22Rv1 (cell line): ENCODE measurements around the gene PPRC1.

Source experiments
- H3K27ac ChIP-seq: fragments of 450-650 bp; 2 replicates; pipeline ENCODE4 v1.5.1; 2017
- ZFX ChIP-seq: fragments of 450-650 bp; IDR thresholded peaks from 2 replicates; pipeline ENCODE4 v1.6.1; 2017; ENCODE audit warnings: antibody characterized with exemption, borderline replicate concordance
- TF ChIP-seq, protein P1 (sequence below): fragments of 450-650 bp; IDR thresholded peaks from 2 replicates; pipeline ENCODE4 v1.5.1; 2017; ENCODE audit warnings: mild to moderate bottlenecking

Gene PPRC1

DNA sequence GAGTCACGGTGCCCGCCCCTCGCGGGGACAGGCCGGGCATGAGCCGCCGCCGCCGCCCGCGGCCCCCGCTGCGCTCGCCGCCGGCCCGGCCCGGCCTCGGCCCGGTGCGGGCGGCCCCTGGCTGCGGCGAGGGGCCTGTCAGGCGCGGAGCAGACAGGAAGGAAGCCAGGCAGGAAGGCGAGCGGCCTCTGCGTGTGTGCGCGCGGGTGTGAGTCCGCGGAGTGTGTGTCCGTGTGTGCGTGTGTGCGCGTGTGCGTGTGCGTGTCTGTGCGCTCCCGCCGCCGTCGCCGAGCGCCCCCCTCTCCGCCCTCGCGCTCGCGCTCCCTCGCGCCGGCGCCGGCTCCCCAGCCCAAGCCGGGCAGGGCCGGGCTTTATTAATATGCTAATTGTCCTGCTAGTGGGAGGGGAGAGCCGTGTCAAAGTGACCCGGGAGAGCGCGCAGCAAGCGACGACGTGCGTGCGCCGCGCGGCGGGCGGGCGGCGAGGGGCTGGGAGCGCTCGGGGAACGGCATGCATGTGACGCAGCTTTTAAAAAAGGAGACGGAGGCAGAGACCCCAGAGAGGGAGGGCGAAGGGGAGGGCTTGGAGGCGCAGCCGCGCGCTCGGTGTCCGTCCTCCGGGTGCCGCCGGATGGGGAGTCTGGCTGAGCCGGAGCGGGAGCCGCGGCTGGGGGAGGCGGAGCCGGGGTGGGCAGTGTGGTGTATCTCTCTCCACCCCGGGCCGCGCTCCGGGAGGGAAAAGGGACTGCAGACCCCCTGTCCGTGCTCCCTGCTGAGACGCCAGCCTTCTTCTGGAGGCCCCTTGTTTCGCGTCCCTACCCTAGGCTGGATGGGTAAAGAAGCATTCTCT lies 12.5 kb upstream of the PPRC1 start, which contains the start of gene LDB1:
Gene LDB1, minus strand, starts transcription at position 227 of the 849 bp plus-strand sequence. CDS start 258 bp downstream, outside the sequence.
- TF ChIP-seq, protein P1, sequence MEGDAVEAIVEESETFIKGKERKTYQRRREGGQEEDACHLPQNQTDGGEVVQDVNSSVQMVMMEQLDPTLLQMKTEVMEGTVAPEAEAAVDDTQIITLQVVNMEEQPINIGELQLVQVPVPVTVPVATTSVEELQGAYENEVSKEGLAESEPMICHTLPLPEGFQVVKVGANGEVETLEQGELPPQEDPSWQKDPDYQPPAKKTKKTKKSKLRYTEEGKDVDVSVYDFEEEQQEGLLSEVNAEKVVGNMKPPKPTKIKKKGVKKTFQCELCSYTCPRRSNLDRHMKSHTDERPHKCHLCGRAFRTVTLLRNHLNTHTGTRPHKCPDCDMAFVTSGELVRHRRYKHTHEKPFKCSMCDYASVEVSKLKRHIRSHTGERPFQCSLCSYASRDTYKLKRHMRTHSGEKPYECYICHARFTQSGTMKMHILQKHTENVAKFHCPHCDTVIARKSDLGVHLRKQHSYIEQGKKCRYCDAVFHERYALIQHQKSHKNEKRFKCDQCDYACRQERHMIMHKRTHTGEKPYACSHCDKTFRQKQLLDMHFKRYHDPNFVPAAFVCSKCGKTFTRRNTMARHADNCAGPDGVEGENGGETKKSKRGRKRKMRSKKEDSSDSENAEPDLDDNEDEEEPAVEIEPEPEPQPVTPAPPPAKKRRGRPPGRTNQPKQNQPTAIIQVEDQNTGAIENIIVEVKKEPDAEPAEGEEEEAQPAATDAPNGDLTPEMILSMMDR = peak; percentile 48
- no peak for TF ChIP-seq ZFX

DNA sequence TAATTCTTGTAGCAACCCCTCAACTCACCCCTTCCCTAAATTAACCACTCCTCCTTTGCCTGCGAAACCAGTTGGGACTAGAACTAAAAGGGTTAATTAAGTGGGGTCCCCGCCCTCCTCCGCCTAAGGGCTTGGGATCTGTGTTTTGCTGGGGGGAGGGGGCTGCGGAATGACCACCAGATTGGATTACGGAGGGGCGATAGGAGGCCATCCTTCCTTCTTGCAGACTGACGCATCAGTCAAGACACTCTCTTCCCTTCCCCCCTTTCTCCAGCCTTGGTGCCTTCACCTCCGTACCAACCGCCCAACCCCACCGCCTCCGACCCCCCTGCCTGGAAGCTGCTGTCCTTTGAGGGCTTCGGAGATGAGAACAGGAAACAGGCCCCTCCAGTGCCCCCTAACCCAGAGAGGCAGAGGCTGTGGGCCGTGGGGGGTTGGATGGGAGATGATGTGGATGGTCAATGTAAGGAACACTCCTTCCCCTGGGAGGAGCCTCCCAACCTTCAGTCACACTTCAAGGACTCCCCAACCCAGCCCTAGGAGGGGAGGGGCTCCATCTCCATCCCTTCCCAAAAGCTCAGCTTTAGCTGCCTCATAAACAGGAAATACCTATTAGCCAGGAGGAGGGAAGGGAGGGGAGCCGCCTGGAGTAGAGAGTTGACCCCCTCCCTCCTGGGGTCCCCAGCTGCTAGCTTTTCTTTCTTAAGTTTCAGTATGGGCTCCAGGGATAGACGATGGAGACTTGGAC lies 11.7 kb upstream of the PPRC1 start:
- TF ChIP-seq, protein P1 = no peak
- TF ChIP-seq ZFX = no peak
- H3K27ac ChIP-seq = peak overlapping the region; percentile 77

More for the DNA sequence above, 12.5 kb upstream of the PPRC1 start, which contains the start of gene LDB1:
- peak within 1 kb of the TSS; percentile 77 for H3K27ac ChIP-seq

DNA sequence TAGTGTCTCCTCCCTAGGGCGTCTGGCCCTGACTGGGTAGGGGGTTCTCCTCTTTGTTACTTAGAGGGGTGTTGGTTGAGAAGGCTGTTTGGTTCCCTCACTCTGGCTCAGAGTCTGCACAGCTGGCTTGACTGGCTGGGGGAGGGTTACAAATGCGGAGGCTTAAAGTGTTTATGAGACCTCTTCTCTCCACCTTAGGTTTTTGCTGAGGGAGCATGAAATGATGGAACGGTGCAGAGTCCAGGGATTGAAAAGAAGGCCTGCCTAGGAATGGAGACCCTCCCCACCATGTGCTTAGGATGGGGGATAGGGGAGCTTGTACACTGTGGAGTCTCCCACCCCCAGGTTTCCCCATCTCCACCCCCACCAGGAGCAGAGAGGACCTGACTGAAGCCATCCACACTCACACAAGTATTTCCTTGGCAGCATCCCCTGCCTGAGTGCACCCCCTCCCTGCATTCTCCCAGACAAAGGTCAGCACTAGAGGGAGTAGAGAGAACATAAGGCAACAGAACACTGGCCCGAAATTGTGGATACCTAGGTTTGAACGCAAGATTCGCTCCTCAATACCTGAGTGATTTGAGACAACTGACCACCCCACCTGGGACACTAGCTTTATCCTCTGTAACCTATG lies 11.0 kb upstream of the PPRC1 start:
- H3K27ac ChIP-seq = no peak overlapping the region
- no peak for TF ChIP-seq ZFX
- TF ChIP-seq, protein P1 = no peak

DNA sequence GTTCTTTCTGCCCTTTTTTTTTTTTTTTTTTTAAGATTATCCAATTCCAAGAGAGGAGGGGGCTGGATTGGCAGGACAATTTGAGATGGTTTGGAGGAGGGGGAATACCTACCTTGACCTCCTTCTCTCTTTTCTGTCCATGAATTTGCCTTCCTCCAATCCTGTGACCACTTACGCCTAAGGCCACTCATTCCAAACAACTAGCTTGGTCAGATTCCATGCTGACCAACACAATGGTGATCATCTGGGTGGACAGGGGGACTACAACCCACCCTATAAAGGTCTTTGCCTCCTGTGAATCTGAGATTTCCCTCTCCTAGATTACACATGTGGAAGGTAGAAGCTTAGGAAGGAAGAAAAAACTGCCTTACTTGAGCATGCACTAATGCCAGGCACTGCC lies 10.4 kb upstream of the PPRC1 start:
- peak overlapping the region; percentile 22; the same call in 1 of the 2 replicates for H3K27ac ChIP-seq

DNA sequence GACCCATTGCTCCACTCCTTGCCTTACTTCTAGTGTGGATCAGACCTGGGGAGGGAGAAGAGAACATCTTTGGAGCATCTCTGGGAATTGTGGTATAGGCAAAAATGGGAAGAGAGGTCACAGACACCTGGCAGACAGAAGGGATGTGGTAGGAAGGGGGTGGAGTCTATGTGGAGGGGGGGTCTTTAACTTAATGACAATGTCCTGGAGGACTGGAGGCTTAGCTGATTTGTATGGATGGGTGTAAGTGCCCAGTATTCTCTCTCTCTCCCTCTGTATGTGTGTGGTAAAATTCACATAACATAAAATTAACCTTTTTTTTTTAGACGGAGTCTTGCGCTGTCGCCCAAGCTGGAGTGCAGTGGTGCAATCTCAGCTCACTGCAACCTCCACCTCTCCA lies 9.6 kb upstream of the PPRC1 start:
- TF ChIP-seq, protein P1 = no peak
- no peak for TF ChIP-seq ZFX
- H3K27ac ChIP-seq = peak overlapping the region; percentile 22; the same call in 1 of the 2 replicates

More for the DNA sequence above, 10.4 kb upstream of the PPRC1 start:
- no peak for TF ChIP-seq ZFX
- TF ChIP-seq, protein P1 = no peak

DNA sequence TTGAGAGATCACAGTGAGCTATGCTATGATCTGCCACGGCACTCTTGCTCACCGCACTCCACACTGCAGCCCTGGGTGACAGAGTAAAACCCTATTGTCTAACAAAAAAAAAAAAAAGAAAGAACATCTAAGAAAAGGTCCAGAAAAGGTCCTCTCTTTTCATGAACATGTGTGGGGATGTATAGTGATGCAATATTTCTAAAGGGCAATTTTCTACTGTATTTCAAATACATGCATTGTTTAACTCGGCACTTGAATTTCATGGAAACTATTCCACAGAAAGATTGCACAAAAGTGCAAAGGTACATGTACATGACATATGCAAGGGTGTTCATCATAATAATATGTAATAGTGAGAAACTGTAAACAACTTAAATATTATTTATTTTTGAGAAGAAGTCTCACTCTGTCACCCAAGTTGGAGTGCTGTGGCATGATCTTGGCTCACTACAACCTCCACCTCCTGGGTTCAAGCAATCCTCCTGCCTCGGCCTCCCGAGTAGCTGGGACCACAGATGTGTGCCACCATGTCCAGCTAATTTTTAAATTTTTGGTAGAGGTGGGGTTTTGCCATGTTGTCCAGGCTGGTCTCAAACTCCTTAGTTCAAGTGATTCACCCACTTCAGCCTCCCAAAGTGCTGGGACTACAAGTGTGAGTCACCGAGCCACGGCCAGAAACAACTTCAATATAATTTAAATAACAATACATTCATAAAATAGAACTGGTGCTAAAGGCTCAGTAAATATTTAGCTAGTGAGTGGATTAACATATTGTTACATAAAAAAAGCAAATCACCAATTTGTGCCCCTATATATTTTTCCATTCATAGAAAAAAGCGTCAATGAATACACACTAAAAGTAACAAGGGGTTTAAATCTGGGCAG lies 1.3 kb upstream of the PPRC1 start:
- no peak for TF ChIP-seq ZFX
- TF ChIP-seq, protein P1 = no peak
- H3K27ac ChIP-seq = peak overlapping the region; percentile 93
